Measurements from ENCODE around the gene PHACTR1. TPM values are rescaled to one million over a fixed set of nuclear protein-coding genes. Genes with fewer than 3 reads are reported as not detected.
A peak's percentile ranks its signal among the peaks of the same experiment; 100 is the strongest.
"Not testable (repeated sequence)": the region's sequence is repeated elsewhere in the genome, so short reads cannot be mapped to it uniquely, and the experiment has no call there.

Gene PHACTR1
- total and polyA plus RNA-seq, 8 donors, result 1.4 to 12.4 (median 9.3) TPM

- peak in 3 of 4 donors; percentile 63 to 90 (median 72) for ATAC-seq
- Histone ChIP-seq H3K4me3 (no peak overlapping the region), H3K4me1 (no peaks in the 10 kb centered on the region), H3K36me3 (no peaks in the 10 kb centered on the region), H3K9me3 (no peaks in the 10 kb centered on the region), H3K27me3 (peaks cover 0 to 10% (median 4%) of the 10 kb centered on the region in 4 donors), H3K27ac (no peak overlapping the region)
- no peak for FAIRE-seq
- DNase-seq, result peak; percentile 8 to 72 (median 50)
- WGBS, 2 donors, result 27 to 34% methylated on average over 10 of the region's 10 CpGs
- TF ChIP-seq, protein P1, sequence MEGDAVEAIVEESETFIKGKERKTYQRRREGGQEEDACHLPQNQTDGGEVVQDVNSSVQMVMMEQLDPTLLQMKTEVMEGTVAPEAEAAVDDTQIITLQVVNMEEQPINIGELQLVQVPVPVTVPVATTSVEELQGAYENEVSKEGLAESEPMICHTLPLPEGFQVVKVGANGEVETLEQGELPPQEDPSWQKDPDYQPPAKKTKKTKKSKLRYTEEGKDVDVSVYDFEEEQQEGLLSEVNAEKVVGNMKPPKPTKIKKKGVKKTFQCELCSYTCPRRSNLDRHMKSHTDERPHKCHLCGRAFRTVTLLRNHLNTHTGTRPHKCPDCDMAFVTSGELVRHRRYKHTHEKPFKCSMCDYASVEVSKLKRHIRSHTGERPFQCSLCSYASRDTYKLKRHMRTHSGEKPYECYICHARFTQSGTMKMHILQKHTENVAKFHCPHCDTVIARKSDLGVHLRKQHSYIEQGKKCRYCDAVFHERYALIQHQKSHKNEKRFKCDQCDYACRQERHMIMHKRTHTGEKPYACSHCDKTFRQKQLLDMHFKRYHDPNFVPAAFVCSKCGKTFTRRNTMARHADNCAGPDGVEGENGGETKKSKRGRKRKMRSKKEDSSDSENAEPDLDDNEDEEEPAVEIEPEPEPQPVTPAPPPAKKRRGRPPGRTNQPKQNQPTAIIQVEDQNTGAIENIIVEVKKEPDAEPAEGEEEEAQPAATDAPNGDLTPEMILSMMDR (IDR thresholded peaks at IDR 0.05), result no peak
- intact Hi-C loops (cut with DNase I), result no loop called here
Observed at GRCh38 chr6:12751694-12752325, 35.2 kb downstream of the PHACTR1 start.

GRCh38 chr6:12753036-12753435, 36.5 kb downstream of the PHACTR1 start:
- TF ChIP-seq, protein P1 (IDR thresholded peaks at IDR 0.05), result no peak
- no peak overlapping the region for H3K27ac ChIP-seq
- 44 to 58% methylated on average over 2 of the region's 2 CpGs for WGBS, 2 donors
- no peaks in the 10 kb centered on the region for H3K36me3 ChIP-seq
- no peaks in the 10 kb centered on the region for H3K9me3 ChIP-seq
- no peak overlapping the region for H3K4me3 ChIP-seq
- no peaks in the 10 kb centered on the region for H3K4me1 ChIP-seq
- DNase-seq (no peak), ATAC-seq (no peak), FAIRE-seq (no peak)
- peaks cover 0 to 11% (median 3%) of the 10 kb centered on the region in 4 donors for H3K27me3 ChIP-seq
- intact Hi-C loops (cut with DNase I), result no loop called here

- H3K27me3 ChIP-seq, result peaks cover 0 to 3% (median 0%) of the 10 kb centered on the region in 4 donors
- H3K9me3 ChIP-seq, result no peaks in the 10 kb centered on the region
- TF ChIP-seq, protein P1 (IDR thresholded peaks at IDR 0.05), result no peak
- H3K36me3 ChIP-seq, result no peaks in the 10 kb centered on the region
- FAIRE-seq (no peak), DNase-seq (no peak), ATAC-seq (no peak)
- H3K4me1 ChIP-seq, result no peaks in the 10 kb centered on the region
- intact Hi-C loops (cut with DNase I), result no loop called here
- H3K4me3 ChIP-seq, result no peak overlapping the region
- no peak overlapping the region for H3K27ac ChIP-seq
- WGBS, 2 donors, result 60 to 69% methylated on average over 3 of the region's 3 CpGs
Observed at GRCh38 chr6:12760226-12760625, 43.7 kb downstream of the PHACTR1 start.

DNA sequence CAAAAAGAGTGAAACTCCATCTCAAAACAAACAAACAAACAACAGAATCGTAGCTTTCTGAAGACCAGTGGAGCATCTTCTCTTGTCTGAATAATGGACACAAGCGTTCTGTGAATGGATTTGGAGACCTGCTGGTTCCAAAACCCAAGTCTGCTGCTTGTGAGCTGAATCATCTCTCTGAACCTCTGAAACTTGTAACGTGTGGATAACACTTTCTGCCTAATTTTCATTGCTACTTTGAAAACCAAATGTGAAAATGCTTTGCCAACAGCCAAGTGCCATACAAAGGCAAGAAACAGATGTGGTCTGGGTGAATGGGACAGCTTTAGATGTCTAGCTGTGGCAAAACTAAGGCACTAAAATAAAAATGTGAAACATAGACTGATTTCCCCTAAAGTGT, 44.3 kb downstream of the PHACTR1 start:
- H3K27ac ChIP-seq, result no peak overlapping the region
- FAIRE-seq, result no peak
- no peaks in the 10 kb centered on the region for H3K36me3 ChIP-seq
- H3K4me3 ChIP-seq, result no peak overlapping the region
- peaks cover 0 to 3% (median 0%) of the 10 kb centered on the region in 4 donors for H3K27me3 ChIP-seq
- TF ChIP-seq, protein P1 (IDR thresholded peaks at IDR 0.05), result no peak
- intact Hi-C loops (cut with DNase I), result no loop called here
- WGBS, 2 donors, result 52% methylated on average over 3 of the region's 3 CpGs
- no peaks in the 10 kb centered on the region for H3K4me1 ChIP-seq
- no peak for DNase-seq
- ATAC-seq, result no peak
- H3K9me3 ChIP-seq, result no peaks in the 10 kb centered on the region

- TF ChIP-seq, protein P1 (IDR thresholded peaks at IDR 0.05), result no peak
- FAIRE-seq (no peak), ATAC-seq (no peak), DNase-seq (no peak)
- no peaks in the 10 kb centered on the region for H3K9me3 ChIP-seq
- peaks cover 0 to 3% (median under 1%) of the 10 kb centered on the region in 4 donors for H3K27me3 ChIP-seq
- H3K4me3 ChIP-seq, result no peak overlapping the region
- WGBS, 2 donors, result 67 to 72% methylated on average over 9 of the region's 9 CpGs
- H3K36me3 ChIP-seq, result no peaks in the 10 kb centered on the region
- no peak overlapping the region for H3K27ac ChIP-seq
- intact Hi-C loops (cut with DNase I), result no loop called here
- H3K4me1 ChIP-seq, result no peaks in the 10 kb centered on the region
Observed at GRCh38 chr6:12761376-12762115, 45.0 kb downstream of the PHACTR1 start.

DNA sequence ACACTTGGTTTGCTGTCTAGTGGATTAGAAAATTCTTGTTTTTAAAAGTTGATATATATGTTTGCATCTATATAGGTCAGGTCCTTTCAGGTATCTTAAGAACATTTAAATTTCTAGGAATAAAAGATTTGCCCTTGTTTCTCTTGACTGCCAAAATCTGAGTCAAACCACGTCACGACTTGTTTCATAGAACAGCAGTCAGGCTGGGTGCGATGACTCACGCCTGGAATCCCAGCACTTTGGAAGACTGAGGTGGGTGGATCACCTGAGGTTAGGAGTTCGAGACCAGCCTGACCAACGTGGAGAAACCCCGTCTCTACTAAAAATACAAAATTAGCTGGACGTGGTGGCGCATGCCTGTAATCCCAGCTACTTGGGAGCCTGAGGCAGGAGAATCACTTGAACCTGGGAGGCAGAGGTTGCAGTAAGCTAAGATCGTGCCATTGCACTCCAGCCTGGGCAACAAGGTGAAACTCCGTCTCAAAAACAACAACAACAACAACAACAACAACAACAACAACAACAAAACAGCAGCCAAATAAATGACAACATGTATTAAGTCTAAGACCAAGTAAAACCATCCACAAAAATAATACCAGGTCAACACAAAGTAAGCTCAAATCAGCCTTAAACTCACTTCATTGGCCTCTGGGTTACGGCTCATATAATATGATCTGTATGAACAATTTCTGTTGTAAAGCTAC, 46.3 kb downstream of the PHACTR1 start:
- DNase-seq; H3K4me3 ChIP-seq; intact Hi-C loops (cut with DNase I); H3K9me3 ChIP-seq; H3K4me1 ChIP-seq; H3K27me3 ChIP-seq; FAIRE-seq; H3K27ac ChIP-seq; H3K36me3 ChIP-seq; ATAC-seq: not testable (repeated sequence)
- WGBS, 2 donors, result 65 to 80% methylated on average over 12 of the region's 12 CpGs

Data from pancreas (tissue), 10 donors.